Urothelium cell line (cell line): ENCODE results near the gene HPCAL1.
"Not testable (repeated sequence)": the region's sequence is repeated elsewhere in the genome, so short reads cannot be mapped to it uniquely, and the experiment has no call there.

Experiments used
- DNase-seq: peaks from one replicate; pipeline ENCODE4 v3.0.0; 2011; ENCODE audit warnings: low spot score, mixed read lengths
- FAIRE-seq: peaks from 2 replicates; lab custom pipeline; 2011; peaks lifted over from hg19 to GRCh38; lab: Jason Lieb, UNC

The HPCAL1 gene

DNA sequence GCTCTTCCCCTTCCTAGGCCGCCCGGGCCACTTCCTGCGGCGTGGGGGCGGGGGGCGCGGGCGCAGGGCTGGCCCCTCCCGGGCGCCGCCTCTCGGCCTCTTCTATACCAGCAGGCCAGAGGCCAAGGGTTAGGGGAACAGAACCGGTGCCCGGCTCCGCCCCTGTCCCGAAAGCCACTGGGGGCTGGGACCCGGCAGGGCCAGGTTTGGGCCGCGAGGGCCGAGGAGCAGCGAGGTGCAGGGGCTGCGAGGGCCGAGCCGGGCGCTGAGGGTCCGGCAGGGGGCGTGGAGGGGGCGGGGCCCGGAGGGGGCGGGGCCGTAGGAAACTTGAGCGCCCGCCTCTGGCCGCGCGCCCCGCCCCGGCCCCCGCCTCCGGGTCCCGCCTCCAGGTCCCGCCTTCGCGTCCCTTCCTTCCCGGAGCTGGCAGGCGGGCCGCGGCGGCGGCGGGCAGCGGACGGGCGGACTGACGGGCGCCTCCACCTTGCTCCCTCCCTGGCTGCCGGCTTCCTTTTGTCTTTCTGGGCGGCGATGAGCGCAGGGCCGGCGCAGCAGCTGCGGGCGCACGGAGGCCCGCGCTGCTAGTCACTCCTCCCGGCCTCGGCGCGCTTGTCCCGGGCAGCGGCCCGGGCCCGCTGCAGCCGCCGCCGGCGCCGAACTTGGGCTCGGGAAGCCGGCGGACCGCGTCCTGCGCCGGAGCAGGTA is at the start of gene HPCAL1:
Gene HPCAL1, plus strand, starts transcription at position 426 of the 702 bp plus-strand sequence. CDS start 116,854 bp downstream, outside the sequence.
- FAIRE-seq (no peak), DNase-seq (peak; percentile 98)

DNA sequence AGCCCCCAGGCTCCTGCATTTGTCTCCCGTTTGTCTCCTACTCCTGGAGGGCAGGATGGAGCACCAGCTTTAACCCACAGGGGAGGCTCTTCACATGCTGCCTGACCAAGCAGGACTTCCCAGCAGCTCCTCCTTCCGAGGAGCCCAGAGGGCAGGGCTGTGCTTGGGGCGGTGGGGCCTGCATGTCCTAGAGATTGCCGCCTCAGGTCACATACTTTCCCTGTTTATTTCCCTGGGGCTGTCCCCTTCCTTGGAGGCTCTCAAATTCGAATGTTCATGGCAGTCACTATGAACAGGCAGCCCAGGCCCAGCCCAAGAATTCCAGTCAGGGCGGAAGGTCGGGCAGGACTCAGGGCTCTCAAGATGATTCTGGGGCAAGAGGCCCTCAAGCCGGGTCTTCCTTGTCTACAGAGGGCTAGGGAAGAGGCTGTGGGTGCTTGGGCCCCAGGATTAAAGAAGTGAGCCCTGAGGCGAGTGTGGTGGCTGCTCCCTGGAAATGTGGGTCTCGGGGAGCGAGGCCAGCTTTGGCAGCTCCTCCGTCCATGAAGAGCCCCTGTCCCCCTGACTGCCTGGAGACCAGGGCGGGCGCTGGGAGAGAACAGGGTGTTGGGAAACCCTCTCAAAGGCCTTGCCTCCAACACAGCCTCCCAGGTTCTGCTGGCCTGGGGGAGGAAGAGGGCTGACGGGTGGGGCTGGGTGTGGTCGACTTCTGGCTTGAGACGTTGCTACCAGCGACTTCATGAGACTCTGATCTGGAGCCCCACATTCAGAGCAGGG is 48.9 kb upstream of the HPCAL1 start:
- FAIRE-seq = no peak

DNA sequence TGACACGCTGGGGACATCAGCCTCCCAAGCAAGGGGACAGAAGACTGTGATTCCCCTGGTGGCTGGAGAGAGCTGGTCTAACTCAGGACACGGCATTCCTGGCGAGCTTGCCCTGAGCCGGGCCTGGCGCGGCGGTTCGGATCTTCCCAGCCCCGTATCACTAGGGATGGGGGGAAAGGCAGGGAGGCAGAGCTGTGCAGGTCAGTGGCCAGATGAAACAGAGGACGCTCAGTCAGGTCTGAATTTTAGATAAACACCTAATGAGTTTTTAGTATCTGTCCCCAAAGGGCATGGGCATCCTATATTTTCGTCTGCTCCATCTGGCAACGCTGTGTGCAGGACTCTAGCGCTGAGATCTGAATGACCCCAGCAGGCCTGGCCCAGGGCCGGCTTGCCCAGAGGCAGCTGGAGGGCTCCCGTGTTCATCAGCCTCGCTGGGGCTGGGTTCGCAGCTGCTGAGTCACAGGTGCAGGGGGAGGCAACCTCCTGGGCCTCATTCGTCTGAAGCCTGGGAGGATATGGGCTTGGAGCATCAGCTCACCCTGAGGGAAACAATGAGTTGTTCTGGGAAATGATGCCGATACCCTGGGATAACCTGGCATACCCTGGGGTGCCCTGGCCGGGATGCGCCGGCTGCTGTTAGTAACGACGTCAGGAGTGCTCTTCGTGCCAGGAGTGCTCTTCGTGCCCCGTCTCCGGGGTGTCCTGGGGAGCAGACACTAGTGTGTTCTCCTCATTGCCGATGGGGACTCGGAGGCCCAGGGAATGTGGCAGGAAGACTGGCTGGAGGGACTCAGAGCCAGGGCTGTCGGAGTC is 48.1 kb upstream of the HPCAL1 start:
- DNase-seq (peak; percentile 88), FAIRE-seq (peak; percentile 90)

More for the DNA sequence above, 48.9 kb upstream of the HPCAL1 start:
- DNase-seq = no peak

DNA sequence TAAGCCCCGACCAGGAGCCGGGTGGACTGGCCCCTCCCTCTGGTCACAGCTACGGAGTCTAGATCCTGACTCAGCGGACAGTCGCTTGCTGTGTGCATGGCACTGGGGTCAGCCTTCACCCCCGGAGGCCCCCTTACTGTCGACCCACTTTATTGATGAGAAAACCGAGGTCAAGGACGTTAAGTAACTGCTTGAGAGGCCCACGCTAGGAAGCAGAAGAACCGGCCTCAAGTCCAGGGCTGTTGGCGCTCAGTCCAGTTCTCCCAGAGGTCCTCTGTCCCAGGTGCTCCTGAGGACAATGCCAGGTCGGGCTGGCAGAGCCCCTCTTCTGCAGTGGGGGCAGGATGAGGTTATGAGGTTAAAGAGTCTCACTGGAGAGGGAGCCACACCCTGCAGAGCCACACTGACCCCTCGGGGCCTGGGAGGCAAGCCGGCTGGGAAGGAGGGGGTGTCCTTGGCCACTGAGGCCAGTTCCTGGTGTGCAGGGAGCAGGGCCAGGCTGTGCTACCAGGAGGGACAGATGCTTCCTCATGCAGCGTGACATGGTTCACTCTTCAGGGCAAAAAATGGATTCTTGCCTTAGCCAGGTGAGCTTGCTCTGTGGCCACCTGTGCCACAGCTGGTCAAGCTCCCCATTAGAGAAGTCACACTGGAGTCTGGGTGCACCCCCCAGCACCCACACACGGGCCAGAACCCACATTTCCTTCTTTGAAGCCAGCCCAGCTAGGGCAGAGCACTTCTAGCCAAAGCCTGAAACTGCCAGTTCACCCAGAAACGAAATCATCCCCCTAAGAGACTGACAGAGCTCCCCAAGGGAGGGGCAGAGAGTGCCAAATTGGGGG is 47.3 kb upstream of the HPCAL1 start:
- DNase-seq (no peak), FAIRE-seq (no peak)

DNA sequence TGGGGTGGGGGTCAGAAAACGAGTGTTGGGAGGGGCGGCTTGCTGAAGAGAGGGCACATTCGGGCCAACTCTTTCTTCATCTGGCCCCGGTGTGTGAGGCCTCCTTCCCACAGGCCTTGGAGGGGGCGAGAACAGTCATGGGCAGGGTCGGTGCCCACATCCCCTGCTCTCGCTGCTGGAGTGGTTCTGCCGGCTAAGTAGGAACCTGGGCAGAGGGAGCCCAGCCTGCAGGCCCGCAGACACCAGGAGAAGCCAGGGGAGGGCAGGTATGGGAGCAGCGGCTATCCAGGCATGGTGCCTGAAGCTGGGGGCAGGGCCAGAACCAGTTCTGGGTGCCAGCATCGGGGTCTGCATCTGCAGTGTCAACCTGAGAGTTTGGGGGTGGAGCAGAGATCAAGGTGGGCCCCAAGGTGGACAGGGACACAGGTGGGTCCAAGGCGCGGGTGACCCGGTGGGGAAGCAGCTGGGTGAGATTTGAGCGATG is 46.6 kb upstream of the HPCAL1 start:
- FAIRE-seq = no peak
- DNase-seq = no peak

DNA sequence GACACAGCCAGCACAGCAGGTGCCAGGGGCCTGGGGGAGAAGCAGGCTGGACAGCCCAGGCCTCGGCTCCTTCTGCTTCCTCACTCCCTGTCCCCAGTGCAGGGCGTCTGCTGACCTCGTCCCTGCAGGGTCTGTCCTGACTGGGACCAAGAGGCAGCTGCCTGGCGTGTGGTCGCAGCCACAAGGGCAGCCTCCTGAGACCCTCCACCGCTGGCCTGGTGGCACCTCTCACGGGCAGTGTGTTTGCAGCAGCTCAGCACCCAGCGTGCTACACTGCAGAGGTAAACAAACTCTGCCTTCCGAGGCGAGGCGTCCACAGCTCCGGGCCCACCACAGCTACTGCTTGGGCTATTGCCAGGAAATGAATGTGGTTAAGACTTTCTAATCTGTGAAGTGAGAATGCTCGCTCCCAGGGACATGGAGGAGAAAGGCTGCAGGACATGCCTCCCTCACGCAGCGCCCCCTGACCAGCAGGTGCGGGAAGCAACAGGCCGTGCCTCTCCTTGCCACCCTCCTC is 46.1 kb upstream of the HPCAL1 start:
- FAIRE-seq (peak; percentile 56), DNase-seq (no peak)

DNA sequence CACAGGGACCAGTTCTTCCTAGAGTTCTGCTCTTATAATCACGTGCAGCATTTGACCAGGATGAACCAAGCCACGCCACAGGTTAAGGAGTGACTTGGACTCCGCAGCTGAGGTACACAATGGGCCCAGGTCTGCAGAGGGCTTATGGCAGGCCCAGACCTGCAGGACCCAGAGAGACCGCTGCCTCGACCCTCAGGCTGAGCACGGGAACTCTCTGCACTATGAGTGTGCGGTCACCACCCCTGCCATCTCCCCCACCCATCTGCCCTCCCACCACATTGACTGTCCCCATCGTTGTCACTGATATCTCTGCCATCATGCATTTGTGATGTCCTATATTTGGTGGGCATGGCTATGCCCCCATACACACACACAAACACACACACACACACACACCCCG is 45.7 kb upstream of the HPCAL1 start:
- FAIRE-seq (no peak), DNase-seq (no peak)

DNA sequence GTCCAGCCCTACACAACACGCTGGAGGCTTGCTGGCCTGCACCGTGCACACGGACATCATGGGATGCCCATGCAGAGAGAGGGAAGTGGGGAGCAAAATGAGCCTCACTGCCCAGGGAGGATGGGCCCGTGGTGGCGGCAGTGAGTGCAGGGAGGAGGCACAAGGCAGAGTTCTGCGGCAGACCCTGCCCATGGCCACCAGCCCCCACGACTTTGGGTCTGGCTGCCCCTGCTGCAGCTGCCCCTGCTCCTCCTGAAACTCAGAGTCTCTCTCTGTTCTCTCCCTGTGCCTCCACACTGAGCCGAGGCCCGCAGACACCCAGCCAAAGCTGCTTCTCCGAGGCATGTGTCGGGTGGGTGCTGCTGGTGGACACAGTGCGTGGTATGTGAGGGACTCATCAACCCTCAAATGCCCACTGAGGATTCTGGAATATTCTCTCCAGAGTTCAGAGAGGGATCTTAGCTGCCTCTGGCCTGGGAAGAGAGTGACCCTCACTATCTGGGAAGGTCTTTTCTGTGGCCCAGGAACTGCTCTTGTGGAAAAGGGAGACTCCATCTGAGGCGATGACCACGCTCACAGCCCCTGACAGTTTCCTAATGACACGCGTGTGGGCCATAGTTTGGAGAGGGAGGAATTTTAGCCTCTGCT is 45.1 kb upstream of the HPCAL1 start:
- FAIRE-seq (no peak), DNase-seq (no peak)

DNA sequence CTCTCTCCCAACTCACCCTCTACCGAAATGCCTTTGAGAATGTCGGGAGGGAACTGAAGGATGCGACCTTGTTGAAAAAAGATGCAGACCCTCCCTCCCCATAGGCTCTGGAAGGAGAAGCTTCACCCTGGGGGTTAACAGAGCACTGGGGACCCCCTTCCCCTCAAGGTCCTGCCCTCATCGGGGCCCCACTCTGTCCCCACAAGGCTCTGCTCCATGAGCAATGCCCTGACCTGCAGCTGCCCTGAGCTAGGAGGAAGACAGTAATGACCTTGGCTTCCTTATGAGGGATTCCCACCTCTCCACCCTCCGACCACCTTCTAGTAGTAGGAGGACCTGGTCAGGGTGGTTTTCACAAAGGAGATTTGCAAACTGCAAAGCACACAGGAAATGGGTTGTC is 44.4 kb upstream of the HPCAL1 start:
- no peak for FAIRE-seq

DNA sequence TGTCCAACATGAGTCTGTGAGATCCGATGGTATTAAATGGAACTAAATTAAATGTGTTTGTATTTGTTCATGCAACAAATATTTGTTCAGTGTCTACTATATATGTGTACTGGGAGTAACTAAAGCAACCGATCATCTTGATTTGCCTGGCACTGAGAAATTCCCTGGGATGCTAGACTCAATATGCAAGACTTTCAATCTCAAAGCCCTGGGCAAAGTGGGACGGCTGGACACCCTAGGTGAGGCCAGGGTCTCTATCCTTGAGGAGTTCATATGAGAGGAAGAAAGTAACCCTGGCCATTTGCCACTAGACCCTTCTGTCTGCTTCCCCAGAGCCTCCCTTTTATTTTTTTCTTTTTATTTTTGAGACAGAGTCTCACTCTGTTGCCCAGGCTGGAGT is 44.0 kb upstream of the HPCAL1 start:
- DNase-seq (no peak), FAIRE-seq (no peak)

More for the DNA sequence above, 44.4 kb upstream of the HPCAL1 start:
- DNase-seq = no peak

DNA sequence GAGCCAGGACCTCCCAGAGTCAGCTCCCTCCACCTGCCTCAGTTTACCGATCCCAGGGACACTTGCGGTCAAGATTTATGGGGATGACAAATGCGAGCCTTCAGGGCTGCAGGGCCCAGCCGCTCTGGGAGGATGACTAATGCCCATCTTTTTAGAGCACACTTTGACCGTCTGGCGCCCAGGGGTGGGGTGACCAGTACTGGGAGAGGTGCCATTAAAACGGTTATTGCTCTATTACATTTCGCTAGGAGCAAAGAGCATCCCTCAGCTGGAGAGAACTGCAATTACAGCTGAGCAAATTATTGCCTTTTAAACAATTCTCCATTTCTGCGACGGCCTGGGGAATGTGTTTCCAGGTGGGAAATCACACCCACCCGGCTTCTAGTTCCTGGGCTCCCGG is 42.6 kb upstream of the HPCAL1 start:
- DNase-seq (no peak), FAIRE-seq (no peak)

DNA sequence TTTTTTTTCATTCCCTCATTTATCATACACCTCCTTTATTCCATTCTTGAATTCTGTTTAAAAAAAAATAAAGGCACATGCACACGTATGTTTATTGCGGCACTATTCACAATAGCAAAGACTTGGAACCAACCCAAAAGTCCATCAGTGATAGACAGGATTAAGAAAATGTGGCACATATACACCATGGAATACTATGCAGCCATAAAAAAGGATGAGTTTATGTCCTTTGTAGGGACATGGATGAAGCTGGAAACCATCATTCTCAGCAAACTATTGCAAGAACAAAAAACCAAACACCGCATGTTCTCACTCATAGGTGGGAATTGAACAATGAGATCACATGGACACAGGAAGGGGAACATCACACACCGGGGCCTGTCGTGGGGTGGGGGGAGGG is 39.2 kb upstream of the HPCAL1 start:
- not testable (repeated sequence) for FAIRE-seq, DNase-seq

DNA sequence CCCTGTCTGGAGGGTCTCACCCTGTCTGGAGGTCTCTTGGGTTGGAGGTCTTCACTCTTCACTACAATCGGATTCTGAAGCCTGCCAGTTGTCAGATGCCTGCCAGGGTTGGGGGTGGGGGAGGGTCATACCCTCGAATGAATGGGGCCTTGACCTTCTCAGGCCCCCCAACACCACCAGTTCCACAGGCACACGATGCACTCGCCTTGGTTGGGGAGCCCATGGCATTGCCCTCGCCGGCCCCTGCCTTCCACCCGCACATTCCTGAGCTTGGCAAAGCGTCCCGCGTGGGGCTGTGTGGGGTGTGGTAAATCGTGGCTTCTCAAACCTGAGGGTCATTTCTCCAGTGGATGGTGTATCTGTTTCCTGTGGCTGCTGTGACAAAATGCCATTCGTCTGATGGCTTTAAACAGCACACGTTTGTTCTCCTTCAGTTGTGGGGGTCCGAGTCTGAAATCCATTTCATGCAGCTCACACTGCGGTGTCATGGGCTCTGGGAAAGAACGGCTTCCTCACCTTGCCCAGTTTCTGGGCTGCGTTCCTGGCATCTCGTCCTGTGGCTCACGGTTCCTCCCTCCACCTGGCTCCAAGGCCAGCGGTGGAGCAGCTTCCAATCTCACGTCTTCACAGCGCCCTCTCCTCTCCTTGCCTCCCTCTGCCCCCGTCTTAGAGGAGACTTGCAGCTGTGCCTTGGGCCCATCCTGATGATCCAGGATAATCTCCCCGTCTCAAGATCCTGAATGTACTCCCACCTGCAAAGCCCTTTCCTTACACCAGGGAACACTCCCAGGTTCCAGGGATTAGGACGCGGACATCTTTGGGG is 38.0 kb upstream of the HPCAL1 start:
- no peak for DNase-seq

DNA sequence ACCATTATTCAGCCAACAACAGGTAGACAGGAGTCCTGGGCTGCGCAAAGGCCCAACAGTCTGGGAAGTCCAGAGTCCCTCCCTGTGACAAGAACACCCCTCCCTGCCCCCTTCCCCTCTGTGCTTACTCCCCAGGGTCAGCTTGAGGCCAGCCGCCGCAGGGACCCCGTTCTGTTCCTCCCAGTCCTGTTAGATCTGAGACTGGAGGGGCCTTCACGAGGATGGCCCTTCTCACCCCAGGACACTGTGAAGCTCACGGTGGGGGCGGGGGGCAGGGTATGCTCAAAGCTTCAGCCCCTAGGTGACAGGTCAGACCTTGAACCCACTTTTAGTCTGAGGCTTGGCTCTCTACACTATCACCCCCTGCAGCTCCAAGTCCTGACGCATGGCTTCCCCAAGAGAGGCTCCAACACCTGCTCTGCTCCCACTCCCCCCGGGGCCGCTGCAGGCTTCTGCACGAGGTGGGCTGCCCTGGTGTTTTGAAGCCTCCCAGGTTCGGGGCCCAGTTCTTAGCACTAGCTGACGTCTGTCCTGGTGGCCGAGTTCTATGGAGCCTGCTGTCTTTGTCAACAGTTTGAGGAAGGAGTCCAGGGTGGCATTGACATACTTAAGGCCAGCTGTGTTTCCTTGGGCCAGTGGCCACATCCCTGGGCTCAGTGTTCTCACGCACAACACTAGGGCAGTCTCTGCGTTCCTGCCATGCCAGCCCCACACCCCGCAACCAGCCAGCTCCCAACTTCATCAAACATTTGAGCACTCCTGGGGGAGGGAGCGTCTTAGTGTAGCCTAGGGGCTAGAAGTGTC is 37.2 kb upstream of the HPCAL1 start:
- peak; percentile 20 for FAIRE-seq
- no peak for DNase-seq

More for the DNA sequence above, 38.0 kb upstream of the HPCAL1 start:
- FAIRE-seq = no peak

DNA sequence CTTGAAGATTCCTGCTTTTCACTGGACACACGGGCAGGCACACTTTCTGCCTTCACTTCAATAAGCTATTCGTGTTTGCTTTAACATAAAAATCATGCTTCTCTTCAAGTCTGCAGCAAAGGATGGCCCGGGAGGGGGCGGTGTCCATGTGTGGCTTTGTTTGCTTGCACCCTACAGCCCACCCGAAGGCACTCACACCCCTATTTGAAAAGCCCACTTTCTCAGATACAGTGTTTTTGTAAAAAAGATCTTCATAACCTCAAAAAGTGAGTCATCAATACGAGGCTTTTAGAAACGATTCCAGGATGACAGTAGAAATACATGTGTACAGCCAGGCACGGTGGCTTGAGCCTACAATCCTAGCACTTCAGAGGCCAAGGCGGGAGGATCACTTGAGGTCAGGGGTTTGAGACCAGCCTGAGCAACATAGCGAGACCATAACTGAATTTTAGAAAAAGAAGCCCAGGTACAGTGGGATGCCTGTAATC is 36.5 kb upstream of the HPCAL1 start:
- no peak for FAIRE-seq

DNA sequence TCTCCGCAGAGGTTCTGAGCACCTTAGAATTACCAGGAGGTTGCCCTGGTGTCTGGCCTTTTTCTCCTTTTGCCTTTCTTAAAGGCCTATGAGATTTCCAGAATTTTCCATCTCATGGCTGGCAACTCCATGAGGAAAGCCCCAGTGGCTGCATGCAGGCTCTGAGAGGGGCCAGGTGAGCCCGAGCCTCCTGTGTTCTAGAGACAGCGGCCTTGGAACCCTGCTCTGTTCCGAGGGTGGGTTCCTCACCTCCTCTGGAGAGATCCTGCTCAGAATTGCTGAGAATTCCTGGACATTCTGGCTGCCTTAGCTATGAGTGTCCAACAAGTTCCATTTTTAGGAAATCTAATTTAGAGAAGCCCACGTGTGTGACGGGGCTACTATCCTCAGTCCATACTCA is 35.7 kb upstream of the HPCAL1 start:
- DNase-seq (no peak), FAIRE-seq (no peak)

More for the DNA sequence above, 36.5 kb upstream of the HPCAL1 start:
- no peak for DNase-seq

DNA sequence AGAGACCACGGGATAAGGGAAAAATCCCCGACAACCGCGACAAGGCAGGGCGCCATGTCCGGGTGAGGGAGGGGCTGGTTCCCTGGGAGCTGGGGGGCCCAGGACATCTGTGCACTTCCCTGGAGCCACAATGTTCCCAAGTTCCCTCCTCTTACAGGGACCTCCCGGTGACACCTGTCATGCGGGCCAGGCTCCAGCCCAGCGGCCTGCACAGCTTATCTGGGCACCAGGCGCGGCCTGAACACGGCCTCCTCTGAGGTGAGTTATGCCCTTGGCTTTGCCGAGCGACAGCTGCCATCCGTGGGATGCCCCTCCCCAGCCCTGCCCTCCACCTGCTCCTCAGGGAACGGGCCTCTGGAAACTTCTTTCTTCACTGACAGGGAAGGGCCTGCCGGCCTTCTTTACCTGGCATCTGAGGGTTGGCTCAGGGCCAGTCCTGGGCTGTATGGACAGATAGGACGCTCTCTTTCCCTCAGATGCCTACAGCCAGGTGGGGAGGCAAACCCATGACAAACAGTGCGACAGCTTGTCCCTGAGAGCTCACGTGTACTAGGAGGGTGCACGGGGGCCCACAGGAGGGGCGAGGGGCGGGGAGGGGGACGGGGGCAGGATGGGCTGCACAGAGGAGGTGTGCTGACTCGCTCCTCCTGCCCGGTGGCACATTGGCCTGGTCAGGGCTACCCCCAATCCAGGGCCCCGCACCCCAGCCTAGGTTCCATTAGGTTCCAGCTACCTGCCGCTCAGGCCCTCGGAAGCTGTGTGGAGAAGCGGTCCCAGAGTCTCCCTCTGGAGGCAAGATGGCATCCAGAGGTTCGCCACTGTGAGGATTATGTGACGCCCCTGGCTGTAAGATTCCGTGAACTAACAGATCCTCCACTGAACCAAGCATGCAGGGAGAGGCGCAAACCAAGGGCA is 34.9 kb upstream of the HPCAL1 start:
- no peak for FAIRE-seq

More for the DNA sequence above, 34.9 kb upstream of the HPCAL1 start:
- no peak for DNase-seq
